Stomach (tissue), 4 donors: ENCODE results near the gene CACNG6.

Experiments
- CTCF ChIP-seq, 7 experiments: fragments of 450-650 bp in 4 of 7; fragments of 200-600 bp in 3 of 7; sonication (generic) in 3 of 7; IDR thresholded peaks; one replicate each; pipeline ENCODE4 v1.5.1; 2016 to 2019; ENCODE audit warnings: antibody characterized with exemption in 7 of 7, control low read depth in 2 of 7, mild to moderate bottlenecking in 1 of 7
- EP300 ChIP-seq: sonication (generic); formaldehyde crosslinking; IDR thresholded peaks from one replicate; pipeline ENCODE4 v1.6.1; 2017; ENCODE audit warnings: antibody characterized with exemption
- POLR2AphosphoS5 ChIP-seq, 3 donors: sonication (generic); formaldehyde crosslinking; IDR thresholded peaks; one replicate each; pipeline ENCODE4 v1.6.1; 2016; ENCODE audit warnings: antibody characterized with exemption in 3 of 3

GRCh38 chr19:54040003-54040402 lies 48.6 kb downstream of the CACNG6 start:
- no peak for TF ChIP-seq CTCF (IDR thresholded peaks at IDR 0.05)
- TF ChIP-seq POLR2AphosphoS5 (IDR thresholded peaks at IDR 0.05): no peak
- no peak for TF ChIP-seq EP300
